ENCODE results near the gene YPEL3. TPM values are rescaled to one million over a fixed set of nuclear protein-coding genes. Genes with fewer than 3 reads are reported as not detected.
A peak's percentile ranks its signal among the peaks of the same experiment; 100 is the strongest.

Gene YPEL3
- total and polyA plus RNA-seq, 8 donors: 18.6 to 134 (median 44.1) TPM

- intact Hi-C loops (cut with DNase I): no loop called here
- peak overlapping the region in 2 of 4 donors; percentile 19 to 44 for H3K27ac ChIP-seq
- H3K27me3 ChIP-seq: no peaks in the 10 kb centered on the region
- peaks cover 11 to 15% (median 13%) of the 10 kb centered on the region in 3 donors for H3K4me1 ChIP-seq
- ATAC-seq: peak in 2 of 4 donors; percentile 7 to 12
- WGBS, 2 donors: 7 to 10% methylated on average over 18 to 19 of the region's 19 CpGs
- DNase-seq: no peak
- TF ChIP-seq CTCF (IDR thresholded peaks at IDR 0.05): no peak
- H3K9me3 ChIP-seq: no peaks in the 10 kb centered on the region
- peak overlapping the region; percentile 25 to 75 (median 61) for H3K4me3 ChIP-seq
- no peak for FAIRE-seq
- H3K36me3 ChIP-seq: no peaks in the 10 kb centered on the region
These were observed 42.5 kb downstream of the YPEL3 start for GRCh38 chr16:30053376-30054015.

- ATAC-seq: peak; percentile 88 to 93 (median 91)
- intact Hi-C loops (cut with DNase I): no loop called here
- H3K9me3 ChIP-seq: no peaks in the 10 kb centered on the region
- peaks cover 11 to 15% (median 13%) of the 10 kb centered on the region in 3 donors for H3K4me1 ChIP-seq
- no peaks in the 10 kb centered on the region for H3K27me3 ChIP-seq
- WGBS, 2 donors: 3 to 5% methylated on average over 51 to 58 of the region's 58 CpGs
- peak; percentile 88 to 98 (median 95) for DNase-seq
- H3K4me3 ChIP-seq: peak overlapping the region; percentile 25 to 75 (median 61)
- H3K27ac ChIP-seq: peak overlapping the region in 2 of 4 donors; percentile 19 to 44
- TF ChIP-seq CTCF (IDR thresholded peaks at IDR 0.05): no peak
- H3K36me3 ChIP-seq: no peaks in the 10 kb centered on the region
- no peak for FAIRE-seq
These were observed 43.2 kb downstream of the YPEL3 start for GRCh38 chr16:30052671-30053372.

- Histone ChIP-seq H3K27me3 (no peaks in the 10 kb centered on the region), H3K36me3 (no peaks in the 10 kb centered on the region), H3K27ac (no peak overlapping the region), H3K9me3 (no peaks in the 10 kb centered on the region), H3K4me3 (no peak overlapping the region), H3K4me1 (peaks cover 11 to 15% (median 13%) of the 10 kb centered on the region in 3 donors)
- FAIRE-seq: no peak
- no peak for ATAC-seq
- intact Hi-C loops (cut with DNase I): no loop called here
- WGBS, 2 donors: 86 to 92% methylated on average over 3 of the region's 3 CpGs
- no peak for TF ChIP-seq CTCF (IDR thresholded peaks at IDR 0.05)
- DNase-seq: no peak
These were observed 44.5 kb downstream of the YPEL3 start for GRCh38 chr16:30051518-30051917.

GRCh38 chr16:30049871-30050270 lies 46.1 kb downstream of the YPEL3 start:
- no peak overlapping the region for H3K4me3 ChIP-seq
- ATAC-seq: no peak

More at GRCh38 chr16:30049871-30050270, 46.1 kb downstream of the YPEL3 start:
- Histone ChIP-seq H3K36me3 (no peaks in the 10 kb centered on the region), H3K9me3 (no peaks in the 10 kb centered on the region), H3K27me3 (no peaks in the 10 kb centered on the region), H3K4me1 (peaks cover under 1 to 8% (median 3%) of the 10 kb centered on the region in 3 donors), H3K27ac (no peak overlapping the region)
- no peak for TF ChIP-seq CTCF (IDR thresholded peaks at IDR 0.05)
- no peak for FAIRE-seq
- intact Hi-C loops (cut with DNase I): no loop called here
- DNase-seq: no peak
- 89 to 96% methylated on average over 8 of the region's 8 CpGs for WGBS, 2 donors

Data from pancreas (tissue), 10 donors.